KMS-11 (cell line): ENCODE data around the gene BICRA.
"Not testable (repeated sequence)": the region's sequence is repeated elsewhere in the genome, so short reads cannot be mapped to it uniquely, and the experiment has no call there.

ENCODE experiments used
- H2AFZ ChIP-seq: fragments of 200-600 bp; sonication (generic); 2 replicates; pipeline ENCODE4 v1.6.1; 2016; ENCODE audit warnings: antibody characterized with exemption, mixed run types, low read depth
- H3K27ac ChIP-seq: fragments of 200-600 bp; sonication (generic); 2 replicates; pipeline ENCODE4 v1.6.1; 2016; ENCODE audit warnings: mild to moderate bottlenecking, mixed run types
- H3K27me3 ChIP-seq: fragments of 200-600 bp; sonication (generic); 2 replicates; pipeline ENCODE4 v1.6.1; 2017; ENCODE audit warnings: mild to moderate bottlenecking, low read depth, mixed run types, moderate library complexity; ENCODE audit not compliant: insufficient read depth
- H3K36me3 ChIP-seq: fragments of 200-600 bp; sonication (generic); 2 replicates; pipeline ENCODE4 v1.6.1; 2017; ENCODE audit warnings: mild to moderate bottlenecking, mixed run types; ENCODE audit not compliant: insufficient read depth
- H3K4me1 ChIP-seq: fragments of 200-600 bp; sonication (generic); 2 replicates; pipeline ENCODE4 v1.6.1; 2016; ENCODE audit warnings: mild to moderate bottlenecking, low read depth, mixed run types; ENCODE audit not compliant: poor library complexity, severe bottlenecking
- H3K4me2 ChIP-seq: fragments of 200-600 bp; sonication (generic); 2 replicates; pipeline ENCODE4 v1.7.0; 2016; ENCODE audit warnings: mild to moderate bottlenecking, mixed run types
- H3K4me3 ChIP-seq: fragments of 200-600 bp; sonication (generic); IDR thresholded peaks from 2 replicates; pipeline ENCODE4 v1.6.1; 2017; ENCODE audit warnings: low read depth, low read length, mixed read lengths; ENCODE audit not compliant: insufficient read depth
- H3K79me2 ChIP-seq: fragments of 200-600 bp; sonication (generic); 2 replicates; pipeline ENCODE4 v1.6.1; 2016; ENCODE audit warnings: low read depth, mixed run types; ENCODE audit not compliant: insufficient read depth
- H3K9ac ChIP-seq: fragments of 200-600 bp; sonication (generic); 2 replicates; pipeline ENCODE4 v1.6.1; 2016; ENCODE audit warnings: mild to moderate bottlenecking, mixed run types
- H4K20me1 ChIP-seq: fragments of 200-600 bp; sonication (generic); 2 replicates; pipeline ENCODE4 v1.6.1; 2016; ENCODE audit warnings: mild to moderate bottlenecking, mixed run types; ENCODE audit not compliant: insufficient read depth
- TF ChIP-seq, protein P1 (sequence below): fragments of 200-600 bp; sonication (generic); conservative IDR thresholded peaks from 2 replicates; pipeline ENCODE4 v1.6.1; 2017; ENCODE audit warnings: low read depth, mild to moderate bottlenecking, antibody characterized with exemption, low read length, moderate library complexity, mixed read lengths

The BICRA gene

DNA sequence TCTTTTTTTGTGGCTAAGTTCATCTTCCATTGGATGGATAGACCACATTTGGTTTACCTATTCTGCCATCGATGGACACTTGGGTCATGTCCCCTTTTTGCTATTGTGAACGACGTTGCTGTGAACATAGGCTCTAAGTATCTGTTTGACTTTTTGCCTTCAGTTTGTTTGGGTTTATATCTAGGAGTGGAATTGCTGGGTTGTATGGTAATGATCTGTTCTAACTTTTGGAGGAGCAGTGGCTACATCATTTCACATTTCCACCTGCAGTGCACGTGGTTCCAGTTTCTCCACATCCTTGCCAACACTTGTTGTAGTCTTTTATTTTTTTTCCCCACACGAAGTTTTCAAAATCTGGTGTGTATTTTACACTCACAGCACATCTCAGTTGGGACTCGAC, 21.7 kb downstream of the BICRA start:
- Histone ChIP-seq H3K79me2 (peaks cover 35% of the 10 kb centered on the region; the same call in 1 of the 2 replicates), H3K4me2 (no peak overlapping the region), H3K4me1 (no peaks in the 10 kb centered on the region), H3K9ac (no peak overlapping the region), H3K36me3 (no peaks in the 10 kb centered on the region), H3K27ac (no peak overlapping the region), H3K4me3 (no peak overlapping the region), H2AFZ (no peak overlapping the region), H4K20me1 (no peaks in the 10 kb centered on the region), H3K27me3 (no peaks in the 10 kb centered on the region)
- TF ChIP-seq, protein P1, sequence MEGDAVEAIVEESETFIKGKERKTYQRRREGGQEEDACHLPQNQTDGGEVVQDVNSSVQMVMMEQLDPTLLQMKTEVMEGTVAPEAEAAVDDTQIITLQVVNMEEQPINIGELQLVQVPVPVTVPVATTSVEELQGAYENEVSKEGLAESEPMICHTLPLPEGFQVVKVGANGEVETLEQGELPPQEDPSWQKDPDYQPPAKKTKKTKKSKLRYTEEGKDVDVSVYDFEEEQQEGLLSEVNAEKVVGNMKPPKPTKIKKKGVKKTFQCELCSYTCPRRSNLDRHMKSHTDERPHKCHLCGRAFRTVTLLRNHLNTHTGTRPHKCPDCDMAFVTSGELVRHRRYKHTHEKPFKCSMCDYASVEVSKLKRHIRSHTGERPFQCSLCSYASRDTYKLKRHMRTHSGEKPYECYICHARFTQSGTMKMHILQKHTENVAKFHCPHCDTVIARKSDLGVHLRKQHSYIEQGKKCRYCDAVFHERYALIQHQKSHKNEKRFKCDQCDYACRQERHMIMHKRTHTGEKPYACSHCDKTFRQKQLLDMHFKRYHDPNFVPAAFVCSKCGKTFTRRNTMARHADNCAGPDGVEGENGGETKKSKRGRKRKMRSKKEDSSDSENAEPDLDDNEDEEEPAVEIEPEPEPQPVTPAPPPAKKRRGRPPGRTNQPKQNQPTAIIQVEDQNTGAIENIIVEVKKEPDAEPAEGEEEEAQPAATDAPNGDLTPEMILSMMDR, result no peak

DNA sequence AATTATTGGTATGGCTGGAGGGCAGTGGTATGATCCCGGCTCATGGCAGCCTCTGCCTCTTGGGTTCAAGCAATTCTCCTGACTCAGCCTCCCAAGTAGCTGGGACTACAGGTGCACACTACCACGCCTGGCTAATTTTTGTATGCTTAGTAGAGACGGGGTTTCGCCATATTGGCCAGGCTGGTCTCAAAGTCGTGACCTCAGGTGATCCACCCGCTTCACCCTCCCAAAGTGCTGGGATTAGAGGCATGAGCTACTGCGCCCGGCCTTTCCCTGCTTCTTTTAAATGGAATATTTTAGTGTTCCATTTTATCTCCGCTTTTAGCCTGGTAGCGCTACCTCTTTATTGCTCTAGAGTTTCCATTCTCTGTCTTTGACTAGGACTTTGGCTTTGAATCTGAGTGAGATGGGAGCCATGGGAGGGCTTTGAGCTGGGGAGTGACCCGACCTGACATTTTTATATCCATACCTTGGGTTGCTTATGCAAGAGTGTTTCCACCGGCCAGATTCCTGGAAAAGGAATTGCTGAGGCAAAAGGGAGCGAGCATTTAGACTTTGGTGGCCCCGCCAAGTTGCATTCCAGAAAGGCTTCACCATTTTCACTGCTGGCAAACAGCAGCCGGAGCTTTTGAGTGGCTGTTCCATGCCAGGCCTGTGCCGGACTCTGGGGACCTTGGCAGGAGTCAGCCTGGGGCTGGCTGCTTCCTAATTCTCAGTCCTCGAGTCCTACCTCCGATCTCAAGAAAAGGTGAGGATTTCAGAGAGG, 22.9 kb downstream of the BICRA start:
- H3K4me2 ChIP-seq, result no peak overlapping the region
- H3K27me3 ChIP-seq, result no peaks in the 10 kb centered on the region
- peaks cover 30% of the 10 kb centered on the region; the same call in 1 of the 2 replicates for H3K79me2 ChIP-seq
- H4K20me1 ChIP-seq, result no peaks in the 10 kb centered on the region
- no peak overlapping the region for H3K4me3 ChIP-seq
- TF ChIP-seq, protein P1, result no peak
- H2AFZ ChIP-seq, result no peak overlapping the region
- no peaks in the 10 kb centered on the region for H3K4me1 ChIP-seq
- no peak overlapping the region for H3K9ac ChIP-seq
- no peak overlapping the region for H3K27ac ChIP-seq
- no peaks in the 10 kb centered on the region for H3K36me3 ChIP-seq

DNA sequence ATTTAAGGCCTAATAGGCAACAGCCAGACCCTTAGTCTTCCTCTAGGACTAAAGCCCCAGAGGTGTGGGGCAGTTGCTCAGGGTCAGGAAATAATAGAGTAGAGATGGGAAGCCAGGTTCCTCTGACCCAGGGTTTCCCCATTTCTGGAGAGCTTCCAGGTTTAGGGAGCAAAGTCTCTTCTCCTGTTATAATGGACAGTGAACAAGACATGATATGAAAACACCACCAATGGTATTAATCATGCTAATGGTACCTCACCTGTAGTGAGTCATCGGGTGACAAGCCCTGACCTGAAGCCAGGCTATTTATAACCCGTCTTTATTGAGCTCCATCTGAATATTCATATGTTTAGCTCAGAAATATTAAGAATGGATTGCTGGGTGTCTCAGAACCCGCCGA, 24.6 kb downstream of the BICRA start:
- Histone ChIP-seq H3K4me2 (no peak overlapping the region), H4K20me1 (no peaks in the 10 kb centered on the region), H3K4me1 (no peaks in the 10 kb centered on the region), H3K79me2 (peaks cover 21% of the 10 kb centered on the region; the same call in 1 of the 2 replicates), H3K27ac (no peak overlapping the region), H3K4me3 (no peak overlapping the region), H3K27me3 (no peaks in the 10 kb centered on the region), H3K9ac (no peak overlapping the region), H3K36me3 (no peaks in the 10 kb centered on the region), H2AFZ (no peak overlapping the region)
- TF ChIP-seq, protein P1, result no peak

DNA sequence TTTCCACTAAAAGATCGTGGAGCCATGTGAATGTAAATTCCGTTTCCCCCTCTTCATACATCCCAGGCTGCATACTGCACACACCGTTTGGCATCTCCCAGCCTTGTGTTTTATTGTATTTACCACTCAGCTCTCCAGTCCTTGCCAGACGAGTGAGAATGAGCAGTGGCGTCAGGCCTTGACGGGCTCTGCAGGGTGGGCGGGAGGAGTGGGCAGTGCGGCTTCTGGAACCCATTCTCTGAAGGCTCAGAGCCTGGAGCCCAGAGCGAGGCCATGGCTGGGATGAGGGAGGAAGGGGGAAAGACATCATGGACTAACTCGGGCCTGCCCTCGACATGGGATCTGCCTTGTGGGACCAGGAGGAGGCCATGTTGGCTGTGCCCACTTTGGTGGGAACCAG, 25.1 kb downstream of the BICRA start:
- peaks cover 21% of the 10 kb centered on the region; the same call in 1 of the 2 replicates for H3K79me2 ChIP-seq

DNA sequence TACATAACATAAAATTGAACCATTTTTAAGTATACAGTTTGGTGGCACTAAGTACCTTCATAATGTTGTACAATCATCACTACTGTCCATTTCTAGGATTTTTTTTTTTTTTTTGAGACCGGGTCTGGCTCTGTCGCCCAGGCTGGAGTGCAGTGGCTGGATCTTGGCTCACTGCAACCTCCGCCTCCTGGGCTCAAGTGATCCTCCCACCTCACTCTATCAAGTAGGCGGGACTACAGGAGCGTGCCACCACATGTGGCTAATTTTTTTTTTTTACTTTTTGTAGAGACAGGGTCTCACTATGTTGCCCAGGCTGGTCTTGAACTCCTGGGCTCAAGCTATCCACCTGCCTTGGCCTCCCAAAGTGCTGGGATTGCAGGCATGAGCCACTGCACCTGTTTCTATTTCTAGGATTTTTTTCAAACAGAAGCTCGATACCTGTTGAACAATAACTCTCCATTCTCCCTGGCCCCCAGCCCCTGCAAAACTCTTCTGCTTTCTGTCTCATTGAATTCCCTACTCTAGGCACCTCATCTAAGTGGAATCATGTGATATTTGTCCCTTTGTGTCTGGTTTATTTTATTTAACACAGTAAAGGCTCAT, 26.3 kb downstream of the BICRA start:
- H2AFZ ChIP-seq, H3K4me2 ChIP-seq, H3K27me3 ChIP-seq, H3K9ac ChIP-seq, H4K20me1 ChIP-seq, H3K4me3 ChIP-seq, H3K4me1 ChIP-seq, H3K36me3 ChIP-seq, H3K27ac ChIP-seq: not testable (repeated sequence)
- peaks cover 13% of the 10 kb centered on the region; the same call in 1 of the 2 replicates for H3K79me2 ChIP-seq

More for the DNA sequence above, 25.1 kb downstream of the BICRA start:
- Histone ChIP-seq H2AFZ (no peak overlapping the region), H3K9ac (no peak overlapping the region), H3K4me2 (no peak overlapping the region), H3K4me1 (no peaks in the 10 kb centered on the region), H3K4me3 (no peak overlapping the region), H4K20me1 (no peaks in the 10 kb centered on the region), H3K27me3 (no peaks in the 10 kb centered on the region), H3K27ac (no peak overlapping the region), H3K36me3 (no peaks in the 10 kb centered on the region)
- TF ChIP-seq, protein P1, result no peak
